HEK293T (cell line): ENCODE data around the gene FBH1.

Source experiments
- CTCF ChIA-PET: fragments of 350-600 bp; formaldehyde crosslinking; extraction: SDS; loops from one replicate; lab custom pipeline; 2021; ENCODE audit warnings: antibody characterized with exemption, inconsistent platforms; lab: Yijun Ruan, JAX
- POLR2A ChIA-PET: fragments of 350-600 bp; formaldehyde crosslinking; extraction: SDS; loops from one replicate; lab custom pipeline; 2020; ENCODE audit warnings: antibody characterized with exemption, inconsistent platforms; lab: Yijun Ruan, JAX
- DNase-seq: peaks from one replicate; pipeline ENCODE4 v3.0.0; 2012; ENCODE audit warnings: mixed read lengths; ENCODE audit errors: extremely low spot score
- ARNT ChIP-seq: fragments of 450-650 bp; IDR thresholded peaks from 2 replicates; pipeline ENCODE4 v1.6.1; 2017; ENCODE audit warnings: mild to moderate bottlenecking
- BHLHE40 ChIP-seq: fragments of 450-650 bp; IDR thresholded peaks from 2 replicates; pipeline ENCODE4 v1.6.1; 2016; ENCODE audit warnings: mild to moderate bottlenecking, moderate library complexity, borderline replicate concordance
- CTBP1 ChIP-seq: fragments of 450-650 bp; IDR thresholded peaks from 2 replicates; pipeline ENCODE4 v1.6.1; 2016; ENCODE audit warnings: borderline replicate concordance
- ELF4 ChIP-seq: fragments of 450-650 bp; IDR thresholded peaks from 2 replicates; pipeline ENCODE4 v1.6.1; 2017; ENCODE audit warnings: antibody characterized with exemption
- FOXA1 ChIP-seq: fragments of 450-650 bp; IDR thresholded peaks from 2 replicates; pipeline ENCODE4 v1.6.1; 2016; ENCODE audit warnings: mild to moderate bottlenecking
- FOXK2 ChIP-seq: fragments of 450-650 bp; IDR thresholded peaks from 2 replicates; pipeline ENCODE4 v1.6.1; 2016; ENCODE audit warnings: mild to moderate bottlenecking
- FOXM1 ChIP-seq: fragments of 450-650 bp; IDR thresholded peaks from 2 replicates; pipeline ENCODE4 v1.6.1; 2017; ENCODE audit warnings: mild to moderate bottlenecking, borderline replicate concordance
- HDGF ChIP-seq: fragments of 450-650 bp; IDR thresholded peaks from 2 replicates; pipeline ENCODE4 v1.6.1; 2017; ENCODE audit warnings: antibody characterized with exemption, borderline replicate concordance
- L3MBTL2 ChIP-seq: fragments of 450-650 bp; conservative IDR thresholded peaks from 2 replicates; pipeline ENCODE4 v1.6.1; 2016; ENCODE audit warnings: mild to moderate bottlenecking
- LEF1 ChIP-seq: fragments of 450-650 bp; IDR thresholded peaks from 2 replicates; pipeline ENCODE4 v1.6.1; 2017; ENCODE audit warnings: mild to moderate bottlenecking, borderline replicate concordance
- NFRKB ChIP-seq: fragments of 450-650 bp; IDR thresholded peaks from 2 replicates; pipeline ENCODE4 v1.6.1; 2016; ENCODE audit warnings: mild to moderate bottlenecking, moderate library complexity
- SP1 ChIP-seq: fragments of 450-650 bp; IDR thresholded peaks from 2 replicates; pipeline ENCODE4 v1.6.1; 2017
- SUZ12 ChIP-seq: fragments of 450-650 bp; IDR thresholded peaks from 2 replicates; pipeline ENCODE4 v1.6.1; 2016; ENCODE audit warnings: mild to moderate bottlenecking
- TARDBP ChIP-seq: fragments of 450-650 bp; IDR thresholded peaks from 2 replicates; pipeline ENCODE4 v1.6.1; 2016
- ZNF384 ChIP-seq: fragments of 450-650 bp; IDR thresholded peaks from 2 replicates; pipeline ENCODE4 v1.6.1; 2016
- TF ChIP-seq, protein P1 (sequence below): fragments of 450-650 bp; IDR thresholded peaks from 2 replicates; pipeline ENCODE4 v1.6.1; 2016

FBH1 gene

GRCh38 chr10:5964736-5965135 is 74.7 kb downstream of the FBH1 start:
- no peak for DNase-seq
- ChIA-PET POLR2A (no interaction called here), CTCF (interaction anchor here (1.3 kb wide), 1 partner anchor 122 kb away, joined by 3 read pairs; no protein-coding TSS in a partner anchor)
- TF ChIP-seq TARDBP, result no peak
- no peak for TF ChIP-seq CTBP1
- no peak for TF ChIP-seq SP1

GRCh38 chr10:5965266-5965665 is 75.2 kb downstream of the FBH1 start:
- CTCF ChIA-PET, result interaction anchor here (1.3 kb wide), 1 partner anchor 121 kb away, joined by 3 read pairs; no protein-coding TSS in a partner anchor
- no peak for DNase-seq
- POLR2A ChIA-PET, result no interaction called here
- TF ChIP-seq TARDBP (no peak), CTBP1 (no peak), ZNF384 (no peak), FOXM1 (no peak), NFRKB (no peak), HDGF (no peak), ARNT (no peak), L3MBTL2 (no peak), BHLHE40 (no peak), ELF4 (no peak), LEF1 (no peak)
- TF ChIP-seq, protein P1, sequence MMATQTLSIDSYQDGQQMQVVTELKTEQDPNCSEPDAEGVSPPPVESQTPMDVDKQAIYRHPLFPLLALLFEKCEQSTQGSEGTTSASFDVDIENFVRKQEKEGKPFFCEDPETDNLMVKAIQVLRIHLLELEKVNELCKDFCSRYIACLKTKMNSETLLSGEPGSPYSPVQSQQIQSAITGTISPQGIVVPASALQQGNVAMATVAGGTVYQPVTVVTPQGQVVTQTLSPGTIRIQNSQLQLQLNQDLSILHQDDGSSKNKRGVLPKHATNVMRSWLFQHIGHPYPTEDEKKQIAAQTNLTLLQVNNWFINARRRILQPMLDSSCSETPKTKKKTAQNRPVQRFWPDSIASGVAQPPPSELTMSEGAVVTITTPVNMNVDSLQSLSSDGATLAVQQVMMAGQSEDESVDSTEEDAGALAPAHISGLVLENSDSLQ, result no peak

GRCh38 chr10:5968037-5968680 is 78.1 kb downstream of the FBH1 start:
- ChIA-PET CTCF (no interaction called here), POLR2A (no interaction called here)
- no peak for DNase-seq
- no peak for TF ChIP-seq L3MBTL2
- TF ChIP-seq FOXK2, result no peak
- no peak for TF ChIP-seq ARNT
- no peak for TF ChIP-seq FOXM1
- TF ChIP-seq, protein P1, result no peak
- no peak for TF ChIP-seq CTBP1
- TF ChIP-seq BHLHE40, result no peak

DNA sequence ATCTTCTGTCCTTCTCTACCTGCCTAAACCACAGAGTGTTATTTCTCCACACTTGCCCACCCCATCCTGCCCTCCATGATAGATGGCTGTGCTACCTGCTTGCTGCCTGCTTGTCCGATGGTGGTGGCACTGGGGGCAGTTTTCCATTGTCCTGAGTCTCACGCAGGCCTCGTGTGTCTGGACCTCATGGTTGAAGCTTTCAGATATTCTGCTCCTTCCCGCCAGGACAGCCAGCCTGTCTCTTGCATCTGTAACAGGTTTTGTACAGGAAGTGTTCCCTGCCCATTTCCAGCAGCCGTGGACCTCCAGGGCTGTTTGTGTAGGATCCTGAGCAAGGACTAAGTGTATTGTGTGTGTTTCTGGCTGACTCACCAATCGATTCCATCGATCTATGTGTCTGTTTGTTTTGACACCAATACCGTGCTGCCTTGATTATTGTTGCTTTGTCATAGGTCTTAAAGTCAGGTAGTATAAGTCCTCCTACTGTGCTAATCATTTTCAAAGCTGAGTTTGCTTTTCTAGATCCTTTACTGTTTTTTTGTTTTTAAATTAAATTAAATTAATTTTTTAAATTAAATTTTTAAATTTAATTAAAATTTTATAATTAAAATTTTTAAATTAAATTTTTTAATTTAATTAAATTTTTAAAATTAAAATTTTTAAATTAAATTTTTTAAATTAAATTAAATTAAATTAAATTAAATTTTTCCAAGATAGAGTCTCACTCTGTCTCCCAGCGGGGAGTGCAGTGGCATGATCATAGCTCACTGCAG is 78.8 kb downstream of the FBH1 start:
- DNase-seq, result no peak
- ChIA-PET CTCF (no interaction called here), POLR2A (no interaction called here)
- peak; percentile 76 for TF ChIP-seq L3MBTL2
- TF ChIP-seq TARDBP, result no peak
- TF ChIP-seq ARNT, result no peak

DNA sequence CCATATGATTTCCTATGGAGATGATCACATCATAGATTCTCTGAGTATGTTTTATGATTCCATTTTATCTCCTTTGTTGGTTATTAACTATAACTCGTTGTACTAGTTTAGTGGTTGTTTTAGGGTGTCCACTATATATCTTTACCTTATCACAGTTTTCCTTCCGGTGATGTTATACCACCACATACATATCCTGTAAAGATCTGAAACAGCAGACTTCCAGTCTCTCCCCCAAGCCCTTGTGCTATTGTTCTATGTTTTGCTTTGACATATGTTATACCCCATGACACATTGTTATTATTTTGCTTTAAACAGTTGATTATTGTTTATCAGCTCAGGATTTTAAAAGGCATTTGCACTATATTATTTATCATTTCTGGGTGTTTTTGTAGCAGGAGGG is 80.0 kb downstream of the FBH1 start:
- TF ChIP-seq SUZ12 (no peak), ELF4 (no peak), FOXM1 (no peak), BHLHE40 (no peak), L3MBTL2 (no peak), LEF1 (no peak), SP1 (no peak), FOXK2 (no peak), NFRKB (no peak), FOXA1 (no peak), TARDBP (no peak), ZNF384 (no peak), ARNT (no peak)
- TF ChIP-seq, protein P1, result no peak
- no peak for DNase-seq
- ChIA-PET POLR2A (no interaction called here), CTCF (no interaction called here)

DNA sequence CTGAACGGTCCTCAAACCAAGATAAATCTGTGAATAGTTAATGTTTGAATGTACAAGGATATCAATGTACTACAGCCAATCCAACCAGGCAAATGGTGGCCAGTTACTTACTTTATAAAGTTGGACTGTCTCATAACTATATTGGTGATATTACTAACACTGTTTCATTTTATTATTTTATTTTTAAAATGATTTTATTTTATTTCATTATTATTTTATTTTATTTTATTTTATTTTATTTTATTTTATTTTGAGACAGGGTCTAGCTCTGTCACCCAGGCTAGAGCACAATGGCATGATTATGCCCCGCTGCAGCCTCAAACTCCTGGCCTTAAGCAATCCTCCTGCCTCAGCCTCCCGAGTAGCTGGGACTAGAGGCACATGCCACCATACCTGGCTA is 80.5 kb downstream of the FBH1 start:
- no peak for DNase-seq
- TF ChIP-seq FOXM1 (no peak), CTBP1 (no peak), LEF1 (no peak), HDGF (no peak), ARNT (no peak), TARDBP (no peak), ZNF384 (no peak), FOXK2 (no peak)
- CTCF ChIA-PET, result no interaction called here
- POLR2A ChIA-PET, result no interaction called here
